Measurements from ENCODE around the gene CDH22.

DNA sequence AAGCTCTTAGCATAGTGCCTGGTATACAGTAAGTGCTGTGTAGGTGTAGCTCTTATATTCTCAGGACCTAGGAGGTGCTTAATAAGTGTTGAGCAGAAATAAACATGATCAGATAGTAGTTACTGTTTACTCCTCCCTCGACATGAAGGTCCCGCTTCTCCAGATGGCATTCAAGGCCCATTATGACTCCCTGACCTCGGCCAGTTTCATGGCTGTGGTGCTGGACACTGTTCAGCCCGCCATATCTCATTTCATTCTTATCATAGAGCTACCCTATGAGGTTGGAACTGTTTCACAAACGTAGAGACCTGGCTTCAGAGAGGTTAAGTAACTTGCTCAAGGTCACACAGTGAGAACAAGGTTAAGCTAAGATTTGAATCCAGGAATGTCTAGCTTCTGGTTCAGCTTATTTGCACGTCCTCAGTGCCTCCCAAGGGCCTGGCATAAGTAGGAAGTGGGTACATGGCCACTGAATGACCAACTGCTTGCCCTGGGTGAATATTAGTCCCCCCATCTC is 151.2 kb downstream of the CDH22 start:
- TF ChIP-seq, protein P1, sequence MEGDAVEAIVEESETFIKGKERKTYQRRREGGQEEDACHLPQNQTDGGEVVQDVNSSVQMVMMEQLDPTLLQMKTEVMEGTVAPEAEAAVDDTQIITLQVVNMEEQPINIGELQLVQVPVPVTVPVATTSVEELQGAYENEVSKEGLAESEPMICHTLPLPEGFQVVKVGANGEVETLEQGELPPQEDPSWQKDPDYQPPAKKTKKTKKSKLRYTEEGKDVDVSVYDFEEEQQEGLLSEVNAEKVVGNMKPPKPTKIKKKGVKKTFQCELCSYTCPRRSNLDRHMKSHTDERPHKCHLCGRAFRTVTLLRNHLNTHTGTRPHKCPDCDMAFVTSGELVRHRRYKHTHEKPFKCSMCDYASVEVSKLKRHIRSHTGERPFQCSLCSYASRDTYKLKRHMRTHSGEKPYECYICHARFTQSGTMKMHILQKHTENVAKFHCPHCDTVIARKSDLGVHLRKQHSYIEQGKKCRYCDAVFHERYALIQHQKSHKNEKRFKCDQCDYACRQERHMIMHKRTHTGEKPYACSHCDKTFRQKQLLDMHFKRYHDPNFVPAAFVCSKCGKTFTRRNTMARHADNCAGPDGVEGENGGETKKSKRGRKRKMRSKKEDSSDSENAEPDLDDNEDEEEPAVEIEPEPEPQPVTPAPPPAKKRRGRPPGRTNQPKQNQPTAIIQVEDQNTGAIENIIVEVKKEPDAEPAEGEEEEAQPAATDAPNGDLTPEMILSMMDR (IDR thresholded peaks at IDR 0.05; ENCODE audit: borderline replicate concordance, extremely low read depth, low read length, poor library complexity, severe bottlenecking): no peak
- no peak for TF ChIP-seq EZH2 (IDR thresholded peaks at IDR 0.05; ENCODE audit: borderline replicate concordance, low read depth, low read length, severe bottlenecking)

All from DND-41 (cell line).